ENCODE data around the gene ATP1A4.
"Not testable (repeated sequence)": the region's sequence is repeated elsewhere in the genome, so short reads cannot be mapped to it uniquely, and the experiment has no call there.

Gene ATP1A4

DNA sequence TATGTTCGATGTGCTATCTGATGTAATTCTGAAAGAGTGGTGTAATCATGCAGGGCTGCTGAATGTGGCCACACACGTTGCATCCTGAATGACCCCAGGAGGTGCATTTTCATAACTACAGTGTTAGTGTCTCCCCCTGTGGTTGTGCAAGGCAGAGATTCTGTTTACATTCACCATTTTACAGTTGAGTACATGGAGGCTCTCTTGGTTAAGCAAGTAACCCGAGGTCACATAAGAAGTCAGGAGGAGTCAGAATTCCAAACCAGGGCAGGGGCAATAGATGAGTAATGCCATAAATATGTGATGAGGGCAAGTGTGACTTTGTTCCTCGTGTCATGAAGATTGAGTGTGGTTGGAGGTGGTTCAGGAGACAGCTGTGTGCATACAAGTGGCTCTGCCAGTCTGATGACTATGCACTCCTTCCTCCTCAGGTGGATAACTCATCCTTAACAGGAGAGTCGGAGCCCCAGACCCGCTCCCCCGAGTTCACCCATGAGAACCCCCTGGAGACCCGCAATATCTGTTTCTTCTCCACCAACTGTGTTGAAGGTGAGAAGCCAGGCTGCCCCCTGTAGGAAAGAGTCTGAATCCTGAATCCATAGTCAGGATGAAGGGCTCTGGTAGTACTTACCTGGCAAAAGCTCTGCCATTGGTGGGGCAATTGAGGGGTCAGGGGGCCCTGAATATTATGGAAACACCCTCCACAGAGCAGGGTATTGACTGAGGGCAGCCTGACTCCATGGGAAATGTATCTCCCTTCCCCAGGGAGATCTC lies 26.5 kb upstream of the ATP1A4 start:
- no peak for DNase-seq

- DNase-seq = no peak
Observed at GRCh38 chr1:160125746-160126145, 25.7 kb upstream of the ATP1A4 start.

DNA sequence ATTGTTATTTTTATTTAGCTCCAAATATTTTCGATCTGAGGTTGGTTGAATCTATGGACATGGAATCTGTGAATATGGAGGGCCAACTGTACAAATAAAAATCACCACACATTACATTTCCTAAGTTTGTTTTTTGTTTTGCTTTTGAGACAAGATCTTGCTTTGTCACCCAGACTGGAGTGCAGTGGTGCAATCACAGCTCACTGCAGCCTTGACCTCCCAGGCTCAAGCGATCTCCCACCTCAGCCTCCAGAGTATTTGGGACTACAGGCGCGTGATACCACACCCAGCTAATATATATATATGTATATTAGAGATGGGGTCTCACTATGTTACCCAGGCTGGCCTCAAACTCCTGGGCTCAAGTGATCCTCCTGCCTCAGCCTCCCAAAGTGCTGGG lies 25.1 kb upstream of the ATP1A4 start:
- DNase-seq = not testable (repeated sequence)

DNA sequence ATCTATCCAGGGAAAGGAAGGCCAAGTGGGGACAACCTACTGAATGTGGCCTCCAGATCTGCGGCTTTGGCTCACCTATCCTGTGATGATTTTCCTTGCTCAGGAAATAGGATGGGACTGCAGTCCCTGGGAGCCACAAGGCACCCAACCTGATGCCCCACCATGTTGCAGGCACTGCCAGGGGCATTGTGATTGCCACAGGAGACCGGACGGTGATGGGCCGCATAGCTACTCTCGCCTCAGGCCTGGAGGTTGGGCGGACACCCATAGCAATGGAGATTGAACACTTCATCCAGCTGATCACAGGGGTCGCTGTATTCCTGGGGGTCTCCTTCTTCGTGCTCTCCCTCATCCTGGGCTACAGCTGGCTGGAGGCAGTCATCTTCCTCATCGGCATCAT lies 24.0 kb upstream of the ATP1A4 start:
- DNase-seq = no peak

DNA sequence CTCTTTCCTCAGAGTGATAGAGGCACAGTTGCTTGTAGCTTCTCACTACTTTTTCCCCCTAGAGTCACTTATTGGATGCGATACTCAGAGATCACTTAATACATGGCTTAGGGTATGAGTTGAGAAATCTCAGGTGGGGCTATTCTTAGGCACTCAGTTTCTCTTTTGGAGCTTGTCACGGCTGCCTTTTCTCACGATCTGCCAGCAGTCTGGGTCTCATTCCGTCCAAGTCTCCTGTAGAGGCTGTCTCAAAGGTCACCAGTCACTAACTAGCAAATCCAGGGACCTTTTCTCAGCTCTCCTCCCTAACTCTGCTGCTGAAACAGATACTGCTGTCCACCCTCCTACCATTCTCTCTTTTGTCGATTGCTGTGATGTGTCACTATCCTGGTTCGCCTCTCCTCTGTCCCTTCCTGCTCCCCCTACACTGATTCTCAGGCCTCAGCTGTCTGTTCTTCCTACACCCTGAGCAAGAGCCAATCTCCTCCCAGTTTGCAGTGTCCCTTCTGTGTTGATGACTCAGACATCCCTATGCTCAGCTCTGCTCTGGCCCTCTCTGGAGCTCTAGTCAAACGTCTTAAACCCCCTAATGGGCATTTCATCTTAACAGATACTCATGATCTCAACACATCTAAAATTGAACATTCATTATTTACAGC lies 23.4 kb upstream of the ATP1A4 start:
- DNase-seq = no peak

DNA sequence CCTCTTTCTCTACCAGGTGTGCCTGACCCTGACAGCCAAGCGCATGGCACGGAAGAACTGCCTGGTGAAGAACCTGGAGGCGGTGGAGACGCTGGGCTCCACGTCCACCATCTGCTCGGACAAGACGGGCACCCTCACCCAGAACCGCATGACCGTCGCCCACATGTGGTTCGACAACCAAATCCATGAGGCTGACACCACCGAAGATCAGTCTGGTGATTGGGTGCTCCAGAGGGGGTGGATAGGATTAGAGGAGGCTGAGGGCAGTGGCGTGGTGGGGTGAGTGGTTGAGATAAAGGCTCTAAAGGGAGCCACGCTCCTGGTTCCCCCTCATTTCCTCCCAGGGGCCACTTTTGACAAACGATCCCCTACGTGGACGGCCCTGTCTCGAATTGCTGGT lies 22.8 kb upstream of the ATP1A4 start:
- no peak for DNase-seq

DNA sequence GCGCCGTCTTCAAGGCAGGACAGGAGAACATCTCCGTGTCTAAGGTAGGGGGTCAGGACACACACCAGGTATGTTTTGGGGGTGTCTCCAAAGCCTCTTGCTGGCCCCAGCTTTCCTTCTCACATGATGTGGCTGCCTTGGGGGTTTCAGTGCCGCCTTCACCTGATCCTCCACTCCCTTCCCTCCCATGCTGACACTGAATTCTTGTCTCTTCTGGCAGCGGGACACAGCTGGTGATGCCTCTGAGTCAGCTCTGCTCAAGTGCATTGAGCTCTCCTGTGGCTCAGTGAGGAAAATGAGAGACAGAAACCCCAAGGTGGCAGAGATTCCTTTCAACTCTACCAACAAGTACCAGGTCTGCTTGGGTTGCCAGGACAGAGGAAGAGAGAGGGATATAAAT lies 22.4 kb upstream of the ATP1A4 start:
- no peak for DNase-seq

DNA sequence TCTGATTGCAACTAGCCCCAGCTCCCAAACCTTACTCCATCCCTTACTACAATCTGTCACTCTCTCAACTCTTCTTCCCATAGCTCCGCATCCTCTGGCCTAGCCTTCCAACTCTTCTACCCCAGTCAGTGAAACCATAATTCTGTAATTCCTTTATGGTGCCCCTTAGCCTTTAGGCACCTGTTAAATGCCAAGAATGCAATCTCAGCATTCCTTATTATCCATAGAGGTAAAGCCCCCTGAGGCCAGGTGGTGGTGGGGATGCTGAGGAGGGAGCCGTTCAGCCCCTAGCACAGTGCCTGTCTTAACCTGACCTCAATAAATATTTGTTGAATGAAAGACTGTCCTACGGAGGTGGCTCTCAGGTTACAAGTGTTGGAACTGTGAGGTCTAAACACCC lies 21.8 kb upstream of the ATP1A4 start:
- no peak for DNase-seq

- DNase-seq = no peak
Observed at GRCh38 chr1:160129966-160130365, 21.4 kb upstream of the ATP1A4 start.

- no peak for DNase-seq
Observed at GRCh38 chr1:160130486-160130885, 20.9 kb upstream of the ATP1A4 start.

DNA sequence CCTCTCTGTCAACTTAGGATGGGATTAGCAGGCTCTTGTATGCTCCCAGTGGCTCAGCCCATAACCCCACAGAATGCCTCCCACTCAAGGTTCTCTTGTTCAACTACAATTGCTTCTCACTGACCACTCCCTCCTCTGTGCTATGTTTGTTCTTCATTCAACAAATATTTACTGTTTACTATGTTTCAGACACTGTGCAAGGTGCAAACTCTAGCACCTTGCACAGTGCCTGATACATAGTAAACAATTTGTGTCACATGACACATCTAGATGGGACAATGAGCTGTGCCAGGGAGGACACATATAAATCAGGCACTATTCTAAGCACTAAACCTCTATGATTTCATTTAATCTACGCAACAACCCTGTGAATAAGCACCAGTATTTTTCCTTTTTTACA lies 20.5 kb upstream of the ATP1A4 start:
- DNase-seq = no peak

GRCh38 chr1:160131803-160132565 lies 19.4 kb upstream of the ATP1A4 start:
- DNase-seq = no peak

GRCh38 chr1:160133990-160134770 lies 17.2 kb upstream of the ATP1A4 start:
- no peak for DNase-seq

DNA sequence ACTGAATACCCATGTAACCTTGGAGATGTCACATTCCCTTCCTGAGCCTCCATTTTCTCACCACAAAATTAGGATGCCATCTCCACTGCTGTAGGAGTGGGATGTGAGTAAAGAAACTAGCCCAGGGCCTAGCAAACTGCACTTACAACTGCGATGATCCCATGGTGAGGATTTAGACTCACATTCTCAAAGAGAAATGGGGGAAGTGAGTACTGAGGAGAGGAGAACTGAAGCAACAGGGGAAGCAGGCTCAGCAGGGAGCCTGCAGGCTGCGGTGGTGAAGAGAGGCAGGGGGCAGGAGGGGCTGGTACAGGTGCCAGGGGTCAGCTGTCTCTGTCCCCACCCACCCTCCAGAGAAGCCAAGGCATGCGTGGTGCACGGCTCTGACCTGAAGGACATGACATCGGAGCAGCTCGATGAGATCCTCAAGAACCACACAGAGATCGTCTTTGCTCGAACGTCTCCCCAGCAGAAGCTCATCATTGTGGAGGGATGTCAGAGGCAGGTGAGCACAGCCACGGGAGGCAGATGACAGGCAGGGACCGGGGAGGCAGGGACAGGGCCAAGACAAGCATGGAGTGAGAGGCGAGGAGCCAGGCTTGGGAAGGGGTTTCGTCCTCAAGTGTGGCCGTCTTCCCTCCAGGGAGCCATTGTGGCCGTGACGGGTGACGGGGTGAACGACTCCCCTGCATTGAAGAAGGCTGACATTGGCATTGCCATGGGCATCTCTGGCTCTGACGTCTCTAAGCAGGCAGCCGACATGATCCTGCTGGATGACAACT lies 16.4 kb upstream of the ATP1A4 start:
- DNase-seq = no peak

DNA sequence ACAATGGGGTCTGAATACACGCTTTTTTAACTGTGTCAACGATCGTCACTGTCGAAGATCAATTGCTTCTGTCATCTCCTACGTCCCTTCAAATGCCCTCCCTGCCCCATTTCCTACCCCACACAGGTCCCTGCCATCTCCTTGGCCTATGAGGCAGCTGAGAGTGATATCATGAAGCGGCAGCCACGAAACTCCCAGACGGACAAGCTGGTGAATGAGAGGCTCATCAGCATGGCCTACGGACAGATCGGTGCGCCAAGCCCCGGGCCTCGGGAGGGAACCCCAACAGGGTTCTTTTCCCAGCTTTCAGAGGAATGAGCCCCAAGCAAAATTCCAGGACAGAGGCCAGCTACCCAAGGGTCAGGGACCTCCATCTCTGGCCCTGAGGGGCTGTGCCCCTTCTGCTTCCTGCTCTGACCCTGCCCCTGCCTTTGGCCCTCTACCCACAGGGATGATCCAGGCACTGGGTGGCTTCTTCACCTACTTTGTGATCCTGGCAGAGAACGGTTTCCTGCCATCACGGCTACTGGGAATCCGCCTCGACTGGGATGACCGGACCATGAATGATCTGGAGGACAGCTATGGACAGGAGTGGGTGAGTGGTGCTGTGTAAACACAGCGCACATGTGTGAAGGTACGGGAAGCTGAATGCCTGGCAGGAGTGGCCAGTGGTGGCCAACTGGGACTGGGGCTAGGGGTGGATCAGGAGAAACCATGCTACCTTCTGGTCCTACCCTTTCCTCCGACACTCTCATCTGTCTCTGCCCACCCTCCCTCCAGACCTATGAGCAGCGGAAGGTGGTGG lies 15.1 kb upstream of the ATP1A4 start:
- DNase-seq = no peak

- no peak for DNase-seq
Observed at GRCh38 chr1:160136926-160137200, 14.5 kb upstream of the ATP1A4 start.

DNA sequence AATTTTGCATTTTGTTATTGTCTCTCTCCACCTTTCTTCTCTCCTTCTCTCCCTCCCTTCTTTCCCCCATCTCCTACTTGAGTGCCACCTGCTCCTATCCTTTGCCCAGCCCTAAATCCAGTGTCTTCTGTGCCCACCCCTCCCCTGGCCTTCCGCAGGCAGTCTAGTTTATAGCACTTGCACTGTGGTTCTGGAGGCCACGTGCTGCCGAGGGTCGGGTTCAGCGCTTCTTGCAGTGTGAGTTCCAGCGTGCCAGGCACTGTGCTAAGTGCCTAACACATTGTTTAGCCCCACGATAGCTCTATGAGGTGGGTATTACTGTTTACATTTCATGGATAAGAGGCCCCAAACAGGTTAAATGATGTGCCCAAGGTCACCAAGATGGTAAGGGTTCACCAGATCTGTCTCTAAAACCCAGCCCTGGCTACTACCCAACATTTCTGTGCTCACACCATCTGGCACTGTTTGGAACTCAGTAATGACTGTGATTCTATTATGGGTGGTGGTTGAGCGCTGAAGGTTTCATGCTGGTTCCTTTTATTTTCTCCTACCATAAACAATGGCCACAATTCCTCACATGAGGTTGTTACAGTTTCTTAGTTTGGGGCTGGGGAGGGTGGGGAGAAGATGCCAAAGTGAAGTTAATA lies 14.1 kb upstream of the ATP1A4 start:
- no peak for DNase-seq

- no peak for DNase-seq
Observed at GRCh38 chr1:160139840-160140239, 11.6 kb upstream of the ATP1A4 start.

- DNase-seq = peak in 1 of 2 donors; percentile 10
Observed at GRCh38 chr1:160143695-160144094, 7.7 kb upstream of the ATP1A4 start.

- DNase-seq = no peak
Observed at GRCh38 chr1:160144921-160145320, 6.5 kb upstream of the ATP1A4 start.

DNA sequence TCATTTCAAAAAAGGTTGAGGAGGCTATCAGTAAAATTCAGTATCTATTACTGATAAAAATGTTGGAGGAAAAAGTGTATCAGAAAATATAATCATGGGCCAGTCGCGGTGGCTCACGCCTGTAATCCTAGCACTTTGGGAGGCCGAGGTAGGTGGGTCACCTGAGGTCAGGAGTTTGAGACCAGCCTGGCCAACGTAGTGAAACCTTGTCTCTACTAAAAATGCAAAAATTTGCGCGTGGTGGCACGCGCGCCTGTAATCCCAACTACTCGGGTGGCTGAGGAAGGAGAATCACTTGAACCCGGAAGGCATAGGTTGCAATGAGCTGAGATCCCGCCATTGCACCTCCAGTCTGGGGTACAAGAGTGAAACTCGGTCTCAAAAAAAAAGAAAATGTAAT lies 5.3 kb upstream of the ATP1A4 start:
- no peak for DNase-seq

Measured in bone marrow (tissue), 2 donors.